Lower leg skin (tissue), 3 donors: ENCODE measurements around the gene MPV17L.

Source experiments
- POLR2A ChIP-seq, 2 donors: fragments of 450-650 bp; IDR thresholded peaks; one replicate each; pipeline ENCODE4 v1.6.1; 2016 to 2017; ENCODE audit warnings: antibody characterized with exemption in 2 of 2, mild to moderate bottlenecking in 1 of 2, moderate library complexity in 1 of 2
- TF ChIP-seq, protein P1 (sequence below), 3 donors: fragments of 450-650 bp; IDR thresholded peaks; one replicate each; pipeline ENCODE4 v1.5.1; 2016; ENCODE audit warnings: antibody characterized with exemption in 3 of 3, mild to moderate bottlenecking in 3 of 3, moderate library complexity in 2 of 3

DNA sequence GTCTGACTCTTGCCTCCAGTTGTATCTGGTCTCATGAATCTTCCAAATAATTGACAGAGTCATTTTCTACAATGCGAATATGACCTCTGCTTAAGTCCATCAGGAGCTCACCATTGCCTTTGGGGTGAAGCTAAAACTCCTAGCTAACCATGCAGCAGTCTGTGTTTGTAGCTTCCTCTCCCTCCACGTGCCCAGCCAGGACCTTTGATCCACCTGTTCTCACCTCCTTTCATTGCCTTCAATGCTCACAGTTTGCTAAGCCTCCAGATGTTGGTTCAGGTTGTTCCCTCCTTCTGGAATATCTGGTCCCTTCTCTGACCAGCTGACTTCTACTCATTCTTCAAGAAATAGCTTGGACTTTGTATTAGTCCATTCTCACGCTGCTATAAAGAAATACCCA is 61.8 kb downstream of the MPV17L start:
- TF ChIP-seq, protein P1, sequence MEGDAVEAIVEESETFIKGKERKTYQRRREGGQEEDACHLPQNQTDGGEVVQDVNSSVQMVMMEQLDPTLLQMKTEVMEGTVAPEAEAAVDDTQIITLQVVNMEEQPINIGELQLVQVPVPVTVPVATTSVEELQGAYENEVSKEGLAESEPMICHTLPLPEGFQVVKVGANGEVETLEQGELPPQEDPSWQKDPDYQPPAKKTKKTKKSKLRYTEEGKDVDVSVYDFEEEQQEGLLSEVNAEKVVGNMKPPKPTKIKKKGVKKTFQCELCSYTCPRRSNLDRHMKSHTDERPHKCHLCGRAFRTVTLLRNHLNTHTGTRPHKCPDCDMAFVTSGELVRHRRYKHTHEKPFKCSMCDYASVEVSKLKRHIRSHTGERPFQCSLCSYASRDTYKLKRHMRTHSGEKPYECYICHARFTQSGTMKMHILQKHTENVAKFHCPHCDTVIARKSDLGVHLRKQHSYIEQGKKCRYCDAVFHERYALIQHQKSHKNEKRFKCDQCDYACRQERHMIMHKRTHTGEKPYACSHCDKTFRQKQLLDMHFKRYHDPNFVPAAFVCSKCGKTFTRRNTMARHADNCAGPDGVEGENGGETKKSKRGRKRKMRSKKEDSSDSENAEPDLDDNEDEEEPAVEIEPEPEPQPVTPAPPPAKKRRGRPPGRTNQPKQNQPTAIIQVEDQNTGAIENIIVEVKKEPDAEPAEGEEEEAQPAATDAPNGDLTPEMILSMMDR (IDR thresholded peaks at IDR 0.05): no peak
- TF ChIP-seq POLR2A (IDR thresholded peaks at IDR 0.05): no peak
